ENCODE measurements around the gene RNF183. TPM values are rescaled to one million over a fixed set of nuclear protein-coding genes. Genes with fewer than 3 reads are reported as not detected.

Gene RNF183
- total RNA-seq, 3 donors from 2014 or later = 0.98 to 3.5 TPM; not detected in 1

DNA sequence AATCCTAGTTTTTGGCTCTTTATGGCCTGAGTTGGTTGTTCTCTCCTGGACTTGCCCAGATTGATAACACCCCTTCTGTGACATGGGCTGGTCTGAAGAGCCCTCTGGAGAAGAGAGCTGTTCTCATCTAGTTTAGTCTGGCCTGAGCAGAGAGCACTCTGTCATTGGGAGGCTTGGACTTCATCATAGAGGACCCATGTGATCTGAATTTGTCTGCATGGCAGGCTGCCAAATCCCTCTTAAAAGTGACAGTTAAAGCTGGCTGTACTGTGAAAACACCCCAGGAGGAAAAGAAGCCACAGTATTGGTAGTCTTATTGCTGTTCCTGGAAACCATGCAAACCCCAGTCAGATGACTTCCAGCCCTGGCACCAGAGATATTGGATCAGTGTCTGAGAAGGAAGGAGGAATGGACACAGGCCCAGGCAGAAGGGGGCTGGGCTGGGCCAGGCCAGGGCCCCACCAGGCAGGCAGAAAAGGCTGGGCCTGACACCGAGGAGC lies 40.6 kb upstream of the RNF183 start:
- no peak for TF ChIP-seq POLR2A (IDR thresholded peaks at IDR 0.05)
- peak in 2 of 3 donors; percentile 58 to 59 for TF ChIP-seq POLR2AphosphoS5 (IDR thresholded peaks at IDR 0.05)
- TF ChIP-seq, protein P1, sequence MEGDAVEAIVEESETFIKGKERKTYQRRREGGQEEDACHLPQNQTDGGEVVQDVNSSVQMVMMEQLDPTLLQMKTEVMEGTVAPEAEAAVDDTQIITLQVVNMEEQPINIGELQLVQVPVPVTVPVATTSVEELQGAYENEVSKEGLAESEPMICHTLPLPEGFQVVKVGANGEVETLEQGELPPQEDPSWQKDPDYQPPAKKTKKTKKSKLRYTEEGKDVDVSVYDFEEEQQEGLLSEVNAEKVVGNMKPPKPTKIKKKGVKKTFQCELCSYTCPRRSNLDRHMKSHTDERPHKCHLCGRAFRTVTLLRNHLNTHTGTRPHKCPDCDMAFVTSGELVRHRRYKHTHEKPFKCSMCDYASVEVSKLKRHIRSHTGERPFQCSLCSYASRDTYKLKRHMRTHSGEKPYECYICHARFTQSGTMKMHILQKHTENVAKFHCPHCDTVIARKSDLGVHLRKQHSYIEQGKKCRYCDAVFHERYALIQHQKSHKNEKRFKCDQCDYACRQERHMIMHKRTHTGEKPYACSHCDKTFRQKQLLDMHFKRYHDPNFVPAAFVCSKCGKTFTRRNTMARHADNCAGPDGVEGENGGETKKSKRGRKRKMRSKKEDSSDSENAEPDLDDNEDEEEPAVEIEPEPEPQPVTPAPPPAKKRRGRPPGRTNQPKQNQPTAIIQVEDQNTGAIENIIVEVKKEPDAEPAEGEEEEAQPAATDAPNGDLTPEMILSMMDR (IDR thresholded peaks at IDR 0.05) = peak in 1 of 3 donors; percentile 12
- intact Hi-C loops (cut with DNase I; ENCODE audit: low total_unique reads) = no loop called here
- Histone ChIP-seq H3K9me3 (no peaks in the 10 kb centered on the region), H3K36me3 (no peaks in the 10 kb centered on the region), H3K27me3 (no peaks in the 10 kb centered on the region), H3K4me1 (peaks cover 0 to 5% of the 10 kb centered on the region in 2 donors), H3K4me3 (no peak overlapping the region), H3K27ac (peak overlapping the region; percentile 86 to 92)
- DNase-seq (ENCODE audit: low spot score in 2 of 2) = peak; percentile 87 to 91

DNA sequence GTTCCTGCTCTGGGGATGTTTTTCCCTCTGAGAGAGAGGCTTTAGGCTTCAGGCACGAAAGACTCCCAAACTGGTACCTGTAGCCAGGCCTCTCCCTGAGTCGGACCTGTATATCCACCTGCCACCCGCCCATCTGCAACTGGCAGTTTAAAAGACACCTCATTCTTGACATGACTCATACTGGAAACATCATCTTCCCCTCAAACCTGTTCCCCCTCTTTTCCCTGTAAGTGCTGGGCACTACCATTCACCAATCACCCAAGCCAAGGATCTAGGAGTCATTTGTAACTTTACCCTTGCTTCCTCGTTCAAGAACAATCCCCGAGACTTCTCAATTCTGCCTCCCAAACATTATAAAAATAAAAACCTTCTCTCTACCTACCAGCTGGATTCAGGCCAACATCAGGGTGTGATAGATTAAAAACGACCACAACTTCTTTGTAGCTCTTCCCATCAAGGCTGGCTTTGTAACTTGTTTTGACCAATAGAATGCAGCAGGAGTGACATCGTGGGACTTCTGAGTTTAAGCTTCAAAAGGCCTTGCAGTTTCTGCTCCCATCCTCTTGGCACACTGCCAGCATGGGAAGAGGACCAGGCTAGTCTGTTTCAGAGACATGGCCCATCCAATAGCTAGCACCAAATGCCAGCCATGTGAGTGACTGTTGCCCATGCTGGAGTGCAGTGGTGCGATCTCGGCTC lies 38.7 kb upstream of the RNF183 start:
- Histone ChIP-seq H3K27me3 (no peaks in the 10 kb centered on the region), H3K4me3 (no peak overlapping the region), H3K4me1 (peaks cover 0 to 5% of the 10 kb centered on the region in 2 donors), H3K9me3 (no peaks in the 10 kb centered on the region), H3K36me3 (no peaks in the 10 kb centered on the region), H3K27ac (peak overlapping the region; percentile 86 to 92)
- intact Hi-C loops (cut with DNase I; ENCODE audit: low total_unique reads) = no loop called here
- DNase-seq (ENCODE audit: low spot score in 2 of 2) = peak; percentile 74 to 86
- TF ChIP-seq, protein P1 (IDR thresholded peaks at IDR 0.05) = no peak
- peak in 1 of 3 donors; percentile 63 for TF ChIP-seq POLR2AphosphoS5 (IDR thresholded peaks at IDR 0.05)
- no peak for TF ChIP-seq POLR2A (IDR thresholded peaks at IDR 0.05)

DNA sequence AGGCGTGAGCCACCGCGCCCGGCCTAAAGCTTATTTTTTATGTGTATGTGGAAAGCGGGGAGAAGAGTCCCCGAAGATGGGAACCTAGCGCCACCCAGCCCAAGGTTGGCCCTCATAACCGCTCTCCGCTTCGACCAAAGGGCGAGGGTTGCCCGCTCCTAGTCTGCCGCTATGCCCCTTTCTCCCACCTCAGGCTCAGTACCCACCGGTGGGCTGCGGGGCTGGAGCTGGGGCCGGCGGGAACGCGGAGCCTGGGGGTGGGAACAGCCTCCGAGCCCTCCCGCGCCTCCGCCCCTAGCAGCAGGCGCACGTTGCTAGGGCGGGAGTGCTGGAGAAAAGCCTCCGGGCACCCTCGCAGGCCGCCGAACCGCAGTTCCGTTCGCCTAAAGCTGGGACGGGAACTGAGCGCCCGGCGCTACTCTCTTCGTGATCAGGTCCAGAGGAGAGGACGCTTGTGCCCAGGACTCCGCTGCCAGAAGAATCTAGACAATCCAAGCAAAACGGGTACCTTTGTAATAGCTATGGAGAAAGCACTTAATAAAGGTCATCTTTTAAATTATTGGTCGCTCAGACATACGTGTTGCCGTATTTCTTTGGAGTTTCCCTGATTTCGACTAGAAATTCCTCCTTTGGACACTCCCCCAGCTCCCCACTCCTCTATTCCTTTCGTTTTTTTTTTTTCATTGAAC lies 37.0 kb upstream of the RNF183 start, which contains the start of gene WDR31:
TSS of gene WDR31 (minus strand) at position 265 of the 689 bp plus-strand sequence. CDS start 8,253 bp downstream, outside the sequence.
- Histone ChIP-seq H3K4me1 (peaks cover 0 to 5% of the 10 kb centered on the region in 2 donors), H3K27me3 (no peaks in the 10 kb centered on the region), H3K9me3 (no peaks in the 10 kb centered on the region), H3K4me3 (peak within 1 kb of the TSS; percentile 63 to 87 (median 76)), H3K36me3 (no peaks in the 10 kb centered on the region), H3K27ac (peak within 1 kb of the TSS; percentile 86 to 92)
- TF ChIP-seq POLR2A (IDR thresholded peaks at IDR 0.05) = peak; percentile 36
- TF ChIP-seq POLR2AphosphoS5 (IDR thresholded peaks at IDR 0.05) = peak; percentile 74 to 82 (median 77)
- TF ChIP-seq, protein P1 (IDR thresholded peaks at IDR 0.05) = no peak
- intact Hi-C loops (cut with DNase I; ENCODE audit: low total_unique reads) = no loop called here
- DNase-seq (ENCODE audit: low spot score in 2 of 2) = peak; percentile 63 to 91

DNA sequence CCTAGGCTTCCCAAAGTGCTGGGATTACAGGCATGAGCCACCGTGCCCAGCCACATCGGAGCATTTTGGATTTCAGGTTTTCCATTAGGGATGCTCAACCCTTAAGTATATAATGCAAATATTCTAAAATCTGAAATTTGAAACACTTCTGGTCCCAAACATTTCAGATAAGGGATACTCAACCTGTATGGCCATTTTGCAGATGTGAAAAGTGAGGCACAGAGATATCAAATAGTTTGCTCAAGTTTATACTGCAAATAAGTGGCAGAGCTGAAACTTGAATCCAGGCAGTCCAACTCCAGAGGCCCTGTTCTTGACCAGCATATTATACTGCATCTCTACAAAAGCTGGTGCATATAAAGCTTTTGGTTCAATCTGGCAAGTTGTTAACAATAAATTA lies 34.5 kb upstream of the RNF183 start:
- H3K36me3 ChIP-seq = no peaks in the 10 kb centered on the region
- H3K4me3 ChIP-seq = no peak overlapping the region
- H3K4me1 ChIP-seq = peaks cover 0 to 5% of the 10 kb centered on the region in 2 donors
- no peaks in the 10 kb centered on the region for H3K27me3 ChIP-seq
- no peaks in the 10 kb centered on the region for H3K9me3 ChIP-seq
- no peak for DNase-seq (ENCODE audit: low spot score in 2 of 2)
- H3K27ac ChIP-seq = no peak overlapping the region
- TF ChIP-seq POLR2AphosphoS5 (IDR thresholded peaks at IDR 0.05) (no peak), POLR2A (IDR thresholded peaks at IDR 0.05) (no peak)
- TF ChIP-seq, protein P1 (IDR thresholded peaks at IDR 0.05) = no peak
- intact Hi-C loops (cut with DNase I; ENCODE audit: low total_unique reads) = no loop called here

DNA sequence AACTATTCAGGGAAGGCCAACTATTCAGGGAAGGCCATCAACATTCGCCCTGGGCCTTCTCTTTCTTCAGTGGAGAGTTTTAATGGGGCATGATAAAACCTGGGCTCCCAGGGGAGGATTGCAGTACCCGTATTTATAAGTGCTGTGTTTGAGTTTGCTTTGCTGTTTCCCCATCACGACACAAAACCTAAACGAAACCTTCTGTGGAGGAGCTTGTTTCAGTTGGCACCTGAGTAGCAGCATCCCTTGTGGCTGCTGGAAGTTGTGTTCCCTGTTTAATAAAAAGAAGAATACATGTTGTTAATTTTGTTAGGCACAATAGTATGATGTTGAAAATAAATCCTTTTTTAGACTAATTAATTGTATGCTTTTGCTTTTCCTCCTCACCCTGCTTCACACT lies 28.6 kb upstream of the RNF183 start:
- Histone ChIP-seq H3K9me3 (no peaks in the 10 kb centered on the region), H3K36me3 (no peaks in the 10 kb centered on the region), H3K27ac (no peak overlapping the region), H3K27me3 (no peaks in the 10 kb centered on the region), H3K4me1 (no peaks in the 10 kb centered on the region), H3K4me3 (no peak overlapping the region)
- no peak for TF ChIP-seq POLR2AphosphoS5 (IDR thresholded peaks at IDR 0.05)
- TF ChIP-seq, protein P1 (IDR thresholded peaks at IDR 0.05) = no peak
- TF ChIP-seq POLR2A (IDR thresholded peaks at IDR 0.05) = no peak
- intact Hi-C loops (cut with DNase I; ENCODE audit: low total_unique reads) = no loop called here
- DNase-seq (ENCODE audit: low spot score in 2 of 2) = no peak

Measured in breast epithelium (tissue), 4 donors.